K562 (cell line): Measurements from ENCODE around the gene CNPPD1.

ENCODE experiments used
- EZH2 ChIP-seq: IDR thresholded peaks from 2 replicates; pipeline ENCODE4 v1.6.1; 2012; ENCODE audit warnings: low read depth, mild to moderate bottlenecking, inconsistent platforms, low read length, borderline replicate concordance
- FOXA3 ChIP-seq, 2 experiments: fragments of 450-650 bp in 1 of 2; sonication (generic) in 1 of 2; formaldehyde crosslinking; IDR thresholded peaks in 1 of 2; conservative IDR thresholded peaks in 1 of 2; 2 replicates each; pipeline versions ENCODE4 v1.4.0 to v1.8.0; 2020 to 2022; ENCODE audit warnings: mild to moderate bottlenecking in 2 of 2, missing genetic modification reagents in 1 of 2
- TEAD2 ChIP-seq: fragments of 450-650 bp; IDR thresholded peaks from 2 replicates; pipeline ENCODE4 v1.6.1; 2016; ENCODE audit warnings: missing genetic modification characterization, control low read depth, missing compliant biosample characterization
- ZNF143 ChIP-seq: sonication (generic); formaldehyde crosslinking; IDR thresholded peaks from 2 replicates; pipeline ENCODE4 v1.9.0; 2022; ENCODE audit warnings: mild to moderate bottlenecking, missing genetic modification reagents
- TF ChIP-seq, protein P1 (sequence below), 3 experiments: IDR thresholded peaks in 2 of 3; conservative IDR thresholded peaks in 1 of 3; 2 replicates each; pipeline ENCODE4 v1.5.1; 2011 to 2012; ENCODE audit warnings: low read length in 3 of 3, mild to moderate bottlenecking in 3 of 3, control low read depth in 2 of 3, improper control_type of control experiment in 1 of 3, inconsistent platforms in 1 of 3, low read depth in 1 of 3, mixed read lengths in 1 of 3, moderate library complexity in 1 of 3; ENCODE audit not compliant: insufficient read depth in 2 of 3

DNA sequence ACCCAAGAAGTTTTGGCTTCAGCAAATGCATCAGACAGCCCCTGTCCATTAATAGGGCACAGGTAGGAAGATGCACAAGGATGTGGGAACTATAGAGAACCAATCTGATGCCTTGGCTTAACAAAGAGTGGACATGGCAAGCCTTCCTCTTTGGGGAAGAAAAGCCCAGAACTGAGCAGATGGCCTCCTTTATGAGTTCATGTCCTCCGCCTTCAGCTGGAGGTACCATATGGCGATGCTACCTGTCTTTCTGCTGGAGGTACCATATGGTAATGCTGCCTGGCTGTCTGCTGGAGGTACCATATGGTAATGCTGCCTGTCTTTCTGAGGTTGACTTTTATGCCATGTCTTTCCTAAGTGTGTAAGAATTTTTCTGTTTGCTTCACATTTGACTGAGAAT is 7.4 kb upstream of the CNPPD1 start:
- TF ChIP-seq FOXA3 (CRISPR knock-in tag; conservative IDR thresholded peaks at IDR 0.05 in 1 of 2, IDR thresholded peaks at IDR 0.05 in 1 of 2) (no peak), ZNF143 (CRISPR knock-in tag) (no peak), EZH2 (no peak), TEAD2 (no peak)
- TF ChIP-seq, protein P1, sequence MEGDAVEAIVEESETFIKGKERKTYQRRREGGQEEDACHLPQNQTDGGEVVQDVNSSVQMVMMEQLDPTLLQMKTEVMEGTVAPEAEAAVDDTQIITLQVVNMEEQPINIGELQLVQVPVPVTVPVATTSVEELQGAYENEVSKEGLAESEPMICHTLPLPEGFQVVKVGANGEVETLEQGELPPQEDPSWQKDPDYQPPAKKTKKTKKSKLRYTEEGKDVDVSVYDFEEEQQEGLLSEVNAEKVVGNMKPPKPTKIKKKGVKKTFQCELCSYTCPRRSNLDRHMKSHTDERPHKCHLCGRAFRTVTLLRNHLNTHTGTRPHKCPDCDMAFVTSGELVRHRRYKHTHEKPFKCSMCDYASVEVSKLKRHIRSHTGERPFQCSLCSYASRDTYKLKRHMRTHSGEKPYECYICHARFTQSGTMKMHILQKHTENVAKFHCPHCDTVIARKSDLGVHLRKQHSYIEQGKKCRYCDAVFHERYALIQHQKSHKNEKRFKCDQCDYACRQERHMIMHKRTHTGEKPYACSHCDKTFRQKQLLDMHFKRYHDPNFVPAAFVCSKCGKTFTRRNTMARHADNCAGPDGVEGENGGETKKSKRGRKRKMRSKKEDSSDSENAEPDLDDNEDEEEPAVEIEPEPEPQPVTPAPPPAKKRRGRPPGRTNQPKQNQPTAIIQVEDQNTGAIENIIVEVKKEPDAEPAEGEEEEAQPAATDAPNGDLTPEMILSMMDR (IDR thresholded peaks at IDR 0.05 in 2 of 3, conservative IDR thresholded peaks at IDR 0.05 in 1 of 3; ENCODE audit: insufficient read depth in 2 of 3, low read depth in 1 of 3, low read length in 3 of 3) = no peak
